HG03066 (cell line): Measurements from ENCODE around the gene NAGS.
"Not testable (repeated sequence)": the region's sequence is repeated elsewhere in the genome, so short reads cannot be mapped to it uniquely, and the experiment has no call there.

Experiments used
- ATAC-seq: cut with Tn5 transposase; IDR thresholded peaks from one replicate; pipeline ENCODE4 v1.9.1; 2021; ENCODE audit warnings: low read depth; ENCODE audit not compliant: unreplicated experiment

NAGS gene

GRCh38 chr17:44004077-44004760, at the start of gene NAGS:
TSS of gene NAGS (plus strand) at chr17:44004622. CDS start at chr17:44004664, 42 bp downstream.
- no peak for ATAC-seq

GRCh38 chr17:43956222-43956621, 48.2 kb upstream of the NAGS start:
- no peak for ATAC-seq

GRCh38 chr17:43958748-43959352, 45.6 kb upstream of the NAGS start:
- no peak for ATAC-seq

- not testable (repeated sequence) for ATAC-seq
Observed at GRCh38 chr17:43961292-43961691, 43.1 kb upstream of the NAGS start.

- no peak for ATAC-seq
Observed at GRCh38 chr17:43961954-43962353, 42.5 kb upstream of the NAGS start.

- no peak for ATAC-seq
Observed at GRCh38 chr17:43962479-43962878, 41.9 kb upstream of the NAGS start.

GRCh38 chr17:43966276-43966675, 38.1 kb upstream of the NAGS start:
- ATAC-seq, result no peak

- ATAC-seq, result no peak
Observed at GRCh38 chr17:43967251-43967875, 37.1 kb upstream of the NAGS start.

- no peak for ATAC-seq
Observed at GRCh38 chr17:43970366-43970765, 34.1 kb upstream of the NAGS start.

- not testable (repeated sequence) for ATAC-seq
Observed at GRCh38 chr17:43971436-43971835, 33.0 kb upstream of the NAGS start.

- not testable (repeated sequence) for ATAC-seq
Observed at GRCh38 chr17:43972444-43973212, 31.8 kb upstream of the NAGS start.

- ATAC-seq, result no peak
Observed at GRCh38 chr17:43974382-43975266, 29.8 kb upstream of the NAGS start.

- ATAC-seq, result no peak
Observed at GRCh38 chr17:43975898-43976297, 28.5 kb upstream of the NAGS start.

- ATAC-seq, result no peak
Observed at GRCh38 chr17:43976963-43977837, 27.2 kb upstream of the NAGS start.

- no peak for ATAC-seq
Observed at GRCh38 chr17:43978078-43978477, 26.3 kb upstream of the NAGS start.

GRCh38 chr17:43979011-43979410, 25.4 kb upstream of the NAGS start:
- ATAC-seq, result no peak

GRCh38 chr17:43979671-43980070, 24.8 kb upstream of the NAGS start:
- ATAC-seq, result no peak

- no peak for ATAC-seq
Observed at GRCh38 chr17:43982171-43982570, 22.3 kb upstream of the NAGS start.

- ATAC-seq, result no peak
Observed at GRCh38 chr17:43983196-43983514, 21.3 kb upstream of the NAGS start.
